HG03025 (cell line): ENCODE measurements around the gene PIGS.
"Not testable (repeated sequence)": the region's sequence is repeated elsewhere in the genome, so short reads cannot be mapped to it uniquely, and the experiment has no call there.

Source experiments
- ATAC-seq: cut with Tn5 transposase; IDR thresholded peaks from one replicate; pipeline ENCODE4 v1.9.1; 2021; ENCODE audit warnings: mild to moderate bottlenecking, moderate library complexity; ENCODE audit not compliant: unreplicated experiment, low FRiP score

PIGS gene

DNA sequence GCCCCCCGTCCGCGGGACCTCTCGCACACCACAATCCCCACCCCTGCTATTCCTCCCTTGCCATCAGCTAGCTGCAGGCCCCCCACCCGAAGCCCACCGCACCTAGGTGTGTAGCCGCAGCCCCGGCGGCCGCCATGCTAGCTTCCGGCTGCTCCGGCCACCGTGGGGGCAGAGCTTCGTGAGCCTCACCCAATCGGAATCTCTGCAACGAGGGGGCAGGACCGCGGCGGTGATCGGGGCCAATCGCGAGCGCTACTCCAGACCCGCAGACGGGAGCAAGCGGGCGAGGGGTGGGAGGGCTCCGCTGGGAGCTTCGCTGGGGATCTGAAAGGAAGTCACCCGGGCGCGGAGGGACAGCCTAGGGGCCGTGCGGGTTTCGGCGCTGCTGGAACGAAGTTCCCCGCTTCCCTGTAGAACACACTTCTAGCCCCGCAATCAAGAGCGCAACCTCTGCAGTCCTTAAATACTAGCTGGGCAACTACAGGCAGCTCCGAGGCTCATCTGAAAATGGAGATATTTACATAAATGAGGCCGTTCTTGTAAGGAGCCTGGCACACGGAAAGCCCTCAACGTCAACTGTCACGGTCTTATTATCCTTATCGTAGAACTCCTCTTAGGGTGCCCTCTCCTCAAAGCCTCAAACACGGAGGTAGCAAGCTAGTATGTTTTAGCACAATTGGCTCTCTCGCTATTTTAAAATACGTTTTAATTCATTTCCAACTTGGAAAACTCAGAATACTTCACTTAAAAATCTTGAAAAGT lies at the start of gene PIGS:
PIGS (minus strand) TSS at position 164 of the 762 bp plus-strand sequence; CDS start at position 136, 28 bp downstream.
- peak; percentile 85 for ATAC-seq

- ATAC-seq = no peak
These were observed 48.7 kb upstream of the PIGS start for GRCh38 chr17:28620010-28620409.

- ATAC-seq = no peak
These were observed 47.1 kb upstream of the PIGS start for GRCh38 chr17:28618464-28618863.

GRCh38 chr17:28616281-28616680 lies 45.0 kb upstream of the PIGS start:
- ATAC-seq = no peak

DNA sequence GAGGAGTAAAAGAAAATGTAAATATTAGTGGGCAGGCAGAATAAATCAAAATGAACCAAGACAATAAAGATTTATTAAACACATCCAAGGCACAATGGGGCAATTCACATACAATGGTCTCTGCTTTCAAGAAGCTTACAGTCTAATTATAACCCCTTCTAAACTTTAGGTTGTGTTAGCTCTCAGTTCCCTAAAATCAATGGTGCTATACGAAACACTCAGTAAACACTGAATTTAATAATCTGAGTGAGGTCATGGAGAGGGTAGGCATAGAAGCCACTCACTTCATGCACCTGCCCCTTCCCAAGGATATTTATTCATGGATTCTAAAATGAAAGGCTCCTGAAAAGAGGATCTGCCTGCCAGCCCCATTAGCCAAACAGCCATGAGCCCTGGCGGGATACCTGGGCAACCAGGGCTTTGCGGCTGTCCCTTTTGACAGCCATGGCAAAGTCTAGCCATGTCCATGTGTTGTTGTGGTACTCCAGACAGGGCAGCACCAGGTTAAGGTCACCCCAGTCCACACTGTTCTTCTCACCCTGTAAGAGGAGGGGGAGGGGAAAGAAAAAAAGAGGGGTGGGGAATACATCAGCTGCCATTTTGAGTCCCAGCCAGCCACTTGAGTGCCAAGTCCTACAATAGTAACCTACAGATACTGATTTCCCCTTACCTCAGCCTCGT lies 44.1 kb upstream of the PIGS start:
- no peak for ATAC-seq

DNA sequence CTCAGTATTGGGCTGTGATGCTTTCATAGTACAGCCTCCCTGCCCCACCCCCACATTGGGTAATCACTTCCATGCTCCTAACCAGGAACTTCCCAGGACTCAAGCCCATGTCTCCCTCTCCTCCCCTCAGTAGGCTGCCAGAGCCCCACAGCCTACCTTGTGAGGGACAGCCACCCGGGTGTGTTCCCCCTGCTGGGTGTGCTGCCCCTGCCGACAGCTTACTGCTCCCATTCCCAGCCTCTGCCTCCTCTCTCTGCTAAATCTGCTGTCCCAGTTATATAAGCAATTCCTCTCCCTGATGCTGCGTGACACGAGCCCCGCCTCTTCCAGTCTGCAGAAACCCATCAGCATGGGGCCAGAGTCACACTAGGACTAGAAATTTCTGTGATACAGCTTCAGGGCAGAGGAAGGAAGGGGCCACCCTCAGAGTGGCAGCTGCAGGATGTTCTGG lies 42.6 kb upstream of the PIGS start, which contains the start of gene RSKR:
RSKR (minus strand) TSS at position 255 of the 451 bp plus-strand sequence; CDS start at position 231, 24 bp downstream.
- ATAC-seq = no peak

GRCh38 chr17:28612936-28613872 lies 41.9 kb upstream of the PIGS start:
- ATAC-seq = no peak

DNA sequence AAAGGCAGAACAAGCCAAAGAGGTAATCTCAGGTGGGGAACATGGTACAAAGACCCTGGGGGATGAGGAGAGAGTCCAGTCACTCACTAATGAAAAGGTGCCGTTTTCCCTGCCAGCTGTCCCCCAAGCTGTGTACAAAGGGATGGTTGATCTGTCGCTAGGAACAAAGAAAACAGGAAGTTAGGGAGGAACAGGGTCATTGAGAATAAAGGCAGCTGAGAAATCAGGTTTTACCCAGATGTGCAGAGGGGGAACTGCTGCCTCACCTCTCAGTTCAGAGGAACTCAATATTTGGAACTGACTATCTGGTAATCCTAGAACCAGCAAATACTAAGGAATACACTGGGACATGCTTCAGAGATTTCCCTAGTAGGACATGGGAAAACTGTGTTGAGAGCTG lies 41.2 kb upstream of the PIGS start:
- no peak for ATAC-seq

GRCh38 chr17:28610376-28610775 lies 39.1 kb upstream of the PIGS start:
- no peak for ATAC-seq

- ATAC-seq = not testable (repeated sequence)
These were observed 32.7 kb upstream of the PIGS start for GRCh38 chr17:28604031-28604430.

DNA sequence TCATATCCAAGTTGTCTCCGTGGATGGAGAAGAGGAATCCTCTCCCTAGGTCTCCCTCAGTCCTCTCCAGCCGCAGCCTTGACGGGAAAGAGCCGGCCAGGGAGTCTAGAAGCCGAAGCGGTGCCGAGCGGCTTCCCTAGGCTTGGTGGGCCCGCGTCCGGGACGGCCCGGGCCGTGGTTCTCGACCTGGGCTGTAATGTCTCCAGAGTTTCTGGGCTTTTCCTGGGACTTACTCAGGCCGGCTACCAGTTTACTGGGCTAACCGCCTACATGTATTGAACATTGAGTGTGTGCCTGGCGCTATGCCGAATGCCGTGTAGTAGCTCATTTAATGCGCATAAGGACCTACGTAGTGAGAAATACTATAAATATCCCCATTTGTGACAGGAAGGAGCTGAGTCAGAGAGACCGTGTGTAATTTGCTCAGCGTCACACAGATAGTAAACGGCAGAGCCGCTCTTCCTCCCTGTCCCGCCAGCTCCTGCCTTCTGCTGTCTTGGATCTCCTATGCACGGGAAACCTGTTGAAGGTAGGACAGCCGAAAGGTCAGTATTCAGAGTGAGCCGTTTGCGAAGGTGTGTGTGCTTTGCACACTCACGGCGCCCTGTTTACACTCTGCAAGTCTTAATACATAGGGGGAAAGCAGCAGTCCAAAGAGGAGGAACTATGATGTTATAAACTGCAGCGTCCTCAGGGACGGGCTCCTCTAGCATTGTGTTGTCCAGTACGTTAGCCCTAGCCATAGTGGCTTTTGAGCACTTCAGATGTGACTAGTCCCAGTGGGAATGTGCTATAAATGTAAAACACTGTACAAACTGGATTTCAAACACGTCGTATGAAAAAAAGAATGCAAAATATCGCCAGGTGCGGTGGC lies 28.2 kb upstream of the PIGS start:
- peak; percentile 41 for ATAC-seq

DNA sequence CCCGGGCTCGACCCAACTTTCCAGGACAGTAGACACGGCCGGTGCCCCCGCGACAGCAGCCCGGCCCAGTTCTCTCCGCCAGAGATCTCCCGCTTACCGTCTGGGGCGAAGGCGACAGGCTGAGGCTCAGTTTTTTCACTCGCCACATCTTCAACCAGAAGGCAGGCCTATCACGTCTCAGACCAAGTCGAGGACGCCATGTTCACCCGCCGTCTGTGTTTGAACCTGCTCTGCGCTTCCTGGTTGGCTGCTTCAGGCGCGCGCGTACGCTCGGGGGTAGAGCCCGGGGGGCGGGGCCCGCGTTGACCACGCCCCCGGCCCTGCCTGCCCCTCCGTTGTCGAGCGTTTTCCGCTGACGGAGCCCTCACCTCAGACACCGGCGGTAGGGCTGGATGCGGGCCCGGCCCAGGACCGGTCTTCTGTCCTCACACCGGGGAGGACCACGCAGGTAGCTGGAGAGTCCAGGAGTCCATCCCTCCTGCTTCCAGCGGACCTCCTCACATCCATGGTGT lies 27.5 kb upstream of the PIGS start, which contains the start of gene SPAG5:
SPAG5 (minus strand) TSS at position 227 of the 512 bp plus-strand sequence; CDS start at position 148, 79 bp downstream.
- ATAC-seq = peak; percentile 57

DNA sequence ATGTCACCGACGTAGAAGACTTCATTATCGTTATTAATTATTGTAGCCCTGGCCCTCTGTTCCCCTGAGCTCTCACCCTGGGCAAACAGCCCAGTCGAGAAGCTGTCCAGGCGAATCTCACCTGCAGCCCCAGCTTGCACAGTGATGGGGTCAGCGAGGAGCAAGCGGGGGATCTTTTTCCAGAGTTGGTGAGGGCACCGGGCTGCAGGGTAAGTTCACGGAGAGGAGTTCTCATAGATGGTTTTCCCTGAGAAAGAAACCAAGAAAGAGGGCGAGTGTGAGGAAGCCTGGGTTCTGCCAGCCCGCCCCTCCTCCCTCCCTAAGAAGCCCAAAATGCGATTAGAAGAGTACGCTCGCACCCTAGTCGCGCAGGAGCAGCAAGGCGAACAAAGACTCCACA lies 27.1 kb upstream of the PIGS start:
- ATAC-seq = no peak

GRCh38 chr17:28597606-28598383 lies 26.5 kb upstream of the PIGS start:
- no peak for ATAC-seq

DNA sequence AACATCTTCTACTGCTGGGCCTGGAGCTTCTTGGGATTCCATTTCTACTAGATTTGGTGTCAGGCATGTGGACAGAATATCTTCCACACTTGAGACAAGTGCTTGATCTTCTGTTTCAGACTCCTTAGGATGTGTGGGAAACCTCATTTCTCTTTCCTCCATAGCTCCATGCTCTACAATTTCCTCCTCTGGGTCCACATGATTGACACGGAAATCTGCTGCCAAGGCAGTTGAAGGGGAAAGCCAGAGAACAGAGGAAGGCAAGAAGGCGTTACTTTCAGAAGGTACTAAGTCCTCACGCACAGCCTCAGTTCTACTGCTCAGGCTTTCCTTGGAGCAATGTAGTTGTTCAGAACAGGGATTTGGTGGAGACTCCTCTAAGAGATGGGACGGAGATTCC lies 20.9 kb upstream of the PIGS start:
- no peak for ATAC-seq

GRCh38 chr17:28585851-28586250 lies 14.5 kb upstream of the PIGS start:
- ATAC-seq = no peak

GRCh38 chr17:28584434-28584833 lies 13.1 kb upstream of the PIGS start:
- ATAC-seq = no peak

GRCh38 chr17:28582513-28582912 lies 11.2 kb upstream of the PIGS start:
- no peak for ATAC-seq

DNA sequence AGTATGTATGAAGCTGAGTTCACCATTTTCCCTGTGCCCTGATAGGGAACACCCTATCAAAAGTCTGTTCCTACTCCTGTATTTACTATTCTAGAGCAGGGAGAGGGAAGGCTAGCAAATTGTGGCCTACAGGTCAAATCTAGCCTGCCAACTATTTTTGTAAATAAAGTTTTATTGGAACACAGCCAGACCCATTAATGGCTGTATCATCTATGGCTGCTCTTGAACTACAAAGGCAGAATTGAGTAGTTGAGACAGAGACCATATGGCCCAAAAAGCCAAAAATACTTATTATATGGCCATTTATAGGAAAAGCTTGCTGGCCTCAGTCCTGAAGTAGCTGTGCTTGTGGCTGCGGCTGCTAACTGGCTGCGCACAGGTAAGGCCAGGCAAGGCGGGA lies 9.6 kb upstream of the PIGS start:
- ATAC-seq = no peak
